Measurements from ENCODE around the gene ZBTB17.

GRCh38 chr1:15958111-15958510 is 17.8 kb downstream of the ZBTB17 start:
- TF ChIP-seq CTCF (conservative IDR thresholded peaks at IDR 0.05; ENCODE audit: low read length) (no peak), EZH2phosphoT487 (IDR thresholded peaks at IDR 0.05; ENCODE audit: borderline replicate concordance, low read depth, low read length) (no peak)

Data from OCI-LY7 (cell line).